ENCODE data around the gene KCNJ5. TPM values are rescaled to one million over a fixed set of nuclear protein-coding genes. Genes with fewer than 3 reads are reported as not detected.
A peak's percentile ranks its signal among the peaks of the same experiment; 100 is the strongest.

KCNJ5 gene
- total RNA-seq, 2 donors from 2014 or later = 0.60 to 1.1 TPM

GRCh38 chr11:128947773-128948172, 56.6 kb downstream of the KCNJ5 start:
- DNase-seq = no peak
- H3K4me3 Mint-ChIP-seq = no peak overlapping the region
- WGBS, 2 experiments (ENCODE audit: insufficient coverage in 1 of 2, insufficient read length in 1 of 2) = 91% methylated on average over 2 of the region's 2 CpGs; no CpG with 5 or more reads in 1 of the 2 experiments
- Histone ChIP-seq H3K9me3 (ENCODE audit: control insufficient read depth, low read length) (no peaks in the 10 kb centered on the region), H3K27me3 (ENCODE audit: control insufficient read depth, insufficient read depth, low read length, poor library complexity, severe bottlenecking) (no peaks in the 10 kb centered on the region), H3K4me1 (ENCODE audit: control insufficient read depth, insufficient read depth, low read length) (no peaks in the 10 kb centered on the region), H3K4me3 (ENCODE audit: low read length) (no peak overlapping the region), H3K36me3 (ENCODE audit: control insufficient read depth, insufficient read depth, low read length) (no peaks in the 10 kb centered on the region), H3K9ac (ENCODE audit: extremely low read depth, low read length, poor library complexity, severe bottlenecking) (no peak overlapping the region), H3K27ac (ENCODE audit: low read depth, low read length) (no peak overlapping the region)
- H3K27ac Mint-ChIP-seq = no peak overlapping the region
- H3K27me3 Mint-ChIP-seq (ENCODE audit: insufficient read depth) = no peaks in the 10 kb centered on the region
- no peaks in the 10 kb centered on the region for H3K9me3 Mint-ChIP-seq
- no peaks in the 10 kb centered on the region for H3K36me3 Mint-ChIP-seq (ENCODE audit: low read depth)
- no peak for TF ChIP-seq CTCF (conservative IDR thresholded peaks at IDR 0.05)
- no peaks in the 10 kb centered on the region for H3K4me1 Mint-ChIP-seq

GRCh38 chr11:128948583-128948982, 57.4 kb downstream of the KCNJ5 start:
- Histone ChIP-seq H3K27ac (ENCODE audit: low read depth, low read length) (no peak overlapping the region), H3K9ac (ENCODE audit: extremely low read depth, low read length, poor library complexity, severe bottlenecking) (no peak overlapping the region), H3K27me3 (ENCODE audit: control insufficient read depth, insufficient read depth, low read length, poor library complexity, severe bottlenecking) (no peaks in the 10 kb centered on the region), H3K36me3 (ENCODE audit: control insufficient read depth, insufficient read depth, low read length) (no peaks in the 10 kb centered on the region), H3K4me1 (ENCODE audit: control insufficient read depth, insufficient read depth, low read length) (no peaks in the 10 kb centered on the region), H3K4me3 (ENCODE audit: low read length) (no peak overlapping the region), H3K9me3 (ENCODE audit: control insufficient read depth, low read length) (no peaks in the 10 kb centered on the region)
- Mint-ChIP-seq H3K27me3 (ENCODE audit: insufficient read depth) (no peaks in the 10 kb centered on the region), H3K4me1 (no peaks in the 10 kb centered on the region), H3K27ac (no peak overlapping the region), H3K36me3 (ENCODE audit: low read depth) (no peaks in the 10 kb centered on the region), H3K4me3 (no peak overlapping the region), H3K9me3 (no peaks in the 10 kb centered on the region)
- DNase-seq = peak; percentile 81
- WGBS, 2 experiments (ENCODE audit: insufficient coverage in 1 of 2, insufficient read length in 1 of 2) = 42% methylated on average over 3 of the region's 3 CpGs; no CpG with 5 or more reads in 1 of the 2 experiments
- TF ChIP-seq CTCF (conservative IDR thresholded peaks at IDR 0.05) = peak; percentile 81

GRCh38 chr11:128949791-128950454, 58.8 kb downstream of the KCNJ5 start:
- Histone ChIP-seq H3K4me1 (ENCODE audit: control insufficient read depth, insufficient read depth, low read length) (no peaks in the 10 kb centered on the region), H3K36me3 (ENCODE audit: control insufficient read depth, insufficient read depth, low read length) (no peaks in the 10 kb centered on the region), H3K27ac (ENCODE audit: low read depth, low read length) (no peak overlapping the region), H3K9me3 (ENCODE audit: control insufficient read depth, low read length) (no peaks in the 10 kb centered on the region), H3K9ac (ENCODE audit: extremely low read depth, low read length, poor library complexity, severe bottlenecking) (no peak overlapping the region), H3K27me3 (ENCODE audit: control insufficient read depth, insufficient read depth, low read length, poor library complexity, severe bottlenecking) (no peaks in the 10 kb centered on the region), H3K4me3 (ENCODE audit: low read length) (no peak overlapping the region)
- WGBS, 2 experiments (ENCODE audit: insufficient coverage in 1 of 2, insufficient read length in 1 of 2) = 90 to 100% methylated on average over 8 to 11 of the region's 13 CpGs
- Mint-ChIP-seq H3K36me3 (ENCODE audit: low read depth) (no peaks in the 10 kb centered on the region), H3K4me1 (no peaks in the 10 kb centered on the region), H3K27ac (no peak overlapping the region), H3K4me3 (no peak overlapping the region), H3K9me3 (no peaks in the 10 kb centered on the region), H3K27me3 (ENCODE audit: insufficient read depth) (no peaks in the 10 kb centered on the region)
- no peak for TF ChIP-seq CTCF (conservative IDR thresholded peaks at IDR 0.05)
- no peak for DNase-seq
